Mammary epithelial cell (primary cell): ENCODE results near the gene ATP8A2.

Source experiments
- CTCF ChIP-seq, 2 donors: IDR thresholded peaks in 1 of 2; conservative IDR thresholded peaks in 1 of 2; 2 replicates each; pipeline ENCODE4 v1.5.1; 2011 to 2012; ENCODE audit warnings: inconsistent platforms in 2 of 2, low read length in 2 of 2, mild to moderate bottlenecking in 2 of 2, control low read depth in 1 of 2, low read depth in 1 of 2; ENCODE audit not compliant: insufficient read depth in 1 of 2; ENCODE audit errors: extremely low read depth in 1 of 2
- EZH2 ChIP-seq: IDR thresholded peaks from 2 replicates; pipeline ENCODE4 v1.6.1; 2012; ENCODE audit warnings: low read length, inconsistent platforms, borderline replicate concordance

DNA sequence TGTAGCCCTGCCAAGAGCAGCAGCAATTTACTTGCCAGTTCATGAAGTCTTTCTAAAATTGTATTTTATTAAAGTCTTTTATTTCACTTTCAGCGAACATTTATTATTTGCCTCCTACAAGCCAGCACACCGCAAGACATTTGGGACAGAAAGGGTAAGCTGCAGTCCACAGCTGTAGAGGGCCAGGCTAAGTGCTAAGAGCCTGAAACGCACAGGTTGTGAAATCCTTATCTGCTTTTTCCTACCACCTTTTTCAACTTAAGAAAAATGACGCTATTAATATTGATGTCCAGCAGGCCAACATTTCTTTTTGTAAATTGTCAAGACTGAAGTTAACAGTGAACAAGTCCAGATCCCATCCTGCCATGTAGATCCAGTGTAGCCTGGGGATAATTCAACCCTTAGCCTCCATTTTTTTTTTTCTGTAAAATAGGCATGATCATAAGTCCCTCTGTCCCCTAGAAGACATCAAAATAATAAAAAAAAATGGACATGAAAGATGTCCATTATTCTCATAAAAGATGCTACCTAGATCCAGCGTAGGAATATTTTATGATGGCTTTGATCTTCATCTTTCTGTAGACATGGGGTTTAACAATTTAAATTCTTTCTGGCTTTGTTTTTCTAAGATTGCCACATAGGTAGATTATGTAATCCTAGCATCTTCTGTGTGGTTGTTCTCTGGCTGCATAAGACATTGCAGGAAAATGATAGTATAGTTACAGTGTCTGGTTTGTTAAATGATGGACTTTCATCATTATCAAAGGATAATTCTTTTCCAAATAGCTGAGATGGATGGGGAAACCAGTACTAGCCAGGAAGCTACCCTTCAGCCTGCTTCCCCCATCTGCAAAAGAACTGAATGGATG lies 551.7 kb downstream of the ATP8A2 start:
- TF ChIP-seq CTCF (conservative IDR thresholded peaks at IDR 0.05 in 1 of 2, IDR thresholded peaks at IDR 0.05 in 1 of 2; ENCODE audit: extremely low read depth in 1 of 2, insufficient read depth in 1 of 2, low read depth in 1 of 2, low read length in 2 of 2) = no peak
- TF ChIP-seq EZH2 = no peak
